AG09319 (cell line): ENCODE data around the gene INSL3.

Source experiments
- DNase-seq: peaks from one replicate; pipeline ENCODE4 v3.0.0-alpha.2; 2010; ENCODE audit warnings: low read depth; ENCODE audit errors: extremely low read depth
- CTCF ChIP-seq: IDR thresholded peaks from 2 replicates; pipeline ENCODE4 v1.5.1; 2011; ENCODE audit warnings: low read depth, mild to moderate bottlenecking, inconsistent platforms, low read length, moderate library complexity

INSL3 gene, protein sequence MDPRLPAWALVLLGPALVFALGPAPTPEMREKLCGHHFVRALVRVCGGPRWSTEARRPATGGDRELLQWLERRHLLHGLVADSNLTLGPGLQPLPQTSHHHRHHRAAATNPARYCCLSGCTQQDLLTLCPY

DNA sequence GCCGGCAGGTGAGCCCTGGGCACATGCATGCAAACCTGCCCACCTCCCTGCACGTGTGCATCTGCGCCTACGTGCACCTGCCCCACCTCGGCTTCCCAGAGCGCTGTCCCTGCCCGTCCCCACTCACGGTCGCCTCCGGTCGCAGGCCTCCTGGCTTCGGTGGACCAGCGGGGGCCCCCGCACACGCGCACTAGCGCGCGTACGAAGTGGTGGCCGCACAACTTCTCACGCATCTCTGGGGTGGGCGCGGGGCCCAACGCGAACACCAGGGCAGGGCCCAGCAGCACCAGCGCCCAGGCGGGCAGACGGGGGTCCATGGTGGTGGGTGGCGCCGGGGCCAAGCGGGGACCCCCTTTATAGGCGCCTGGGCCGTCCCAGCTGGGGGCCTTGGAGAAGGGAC lies at the start of gene INSL3:
TSS of gene INSL3 (minus strand) at position 330 of the 400 bp plus-strand sequence. CDS start at position 317, 13 bp downstream.
- TF ChIP-seq CTCF: no peak
- no peak for DNase-seq

DNA sequence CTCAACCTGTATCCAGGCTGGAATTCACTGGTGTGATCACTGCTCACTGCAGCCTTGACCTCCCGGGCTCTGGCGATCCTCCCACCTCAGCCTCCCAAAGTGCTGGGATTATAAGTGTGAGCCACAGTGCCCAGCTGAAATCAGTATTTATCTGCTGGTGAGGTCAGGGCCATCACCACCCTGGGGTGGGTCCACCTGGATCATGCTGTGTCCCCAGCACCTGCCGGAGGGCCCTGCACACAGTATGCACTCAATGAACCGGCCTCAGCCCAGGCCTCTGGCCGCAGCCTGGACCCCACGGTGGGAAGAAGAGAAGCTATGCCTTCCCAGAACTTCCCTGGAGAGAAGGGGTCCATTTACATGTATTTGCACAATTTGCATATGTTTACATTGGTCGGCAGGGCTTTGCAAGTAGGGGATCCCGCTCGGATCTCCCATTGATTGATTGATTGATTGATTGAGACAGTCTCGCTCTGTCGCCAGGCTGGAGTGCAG lies 47.8 kb upstream of the INSL3 start:
- no peak for TF ChIP-seq CTCF
- DNase-seq: no peak

GRCh38 chr19:17868669-17869068 lies 47.4 kb upstream of the INSL3 start:
- TF ChIP-seq CTCF: no peak
- no peak for DNase-seq

DNA sequence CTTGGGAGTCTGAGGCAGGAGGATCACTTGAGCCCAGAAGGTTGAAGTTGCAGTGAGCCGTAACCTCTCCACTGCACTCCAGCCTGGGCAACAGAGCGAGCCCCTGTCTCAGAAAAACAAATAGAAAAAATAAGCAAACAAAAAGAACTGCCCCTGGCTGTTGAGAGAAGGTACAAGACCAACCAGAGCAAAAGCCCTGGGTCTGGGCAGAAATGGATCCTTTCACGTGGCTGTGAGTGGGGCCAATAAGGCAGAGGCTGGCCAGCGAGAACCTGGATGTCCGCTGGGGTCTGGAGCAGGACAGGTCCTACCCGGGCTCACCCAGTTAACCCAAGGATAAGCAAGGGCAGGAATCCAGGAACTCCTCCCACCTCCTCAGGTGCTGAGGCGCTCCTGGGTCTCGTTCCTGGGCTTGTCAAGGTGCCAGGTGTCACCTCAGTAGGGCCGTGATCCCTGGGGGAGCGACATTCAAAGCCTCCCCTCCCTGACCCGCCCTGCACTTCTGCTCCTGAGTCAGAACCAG lies 45.7 kb upstream of the INSL3 start:
- no peak for DNase-seq
- no peak for TF ChIP-seq CTCF

- no peak for TF ChIP-seq CTCF
- DNase-seq: no peak
Observed at GRCh38 chr19:17866312-17866963, 45.1 kb upstream of the INSL3 start.

- no peak for TF ChIP-seq CTCF
- DNase-seq: no peak
Observed at GRCh38 chr19:17865364-17866311, 44.3 kb upstream of the INSL3 start.
